ENCODE data around the gene C1orf159. TPM values are rescaled to one million over a fixed set of nuclear protein-coding genes. Genes with fewer than 3 reads are reported as not detected.

Gene C1orf159
- total and polyA plus RNA-seq, 7 donors, result 6.6 to 25.3 (median 8.2) TPM

GRCh38 chr1:1163538-1164070 is 47.7 kb upstream of the C1orf159 start:
- DNase-seq, result no peak
- 16 to 73% methylated on average over 33 of the region's 33 CpGs for WGBS, 2 donors
- intact Hi-C loops (cut with DNase I), result no loop called here
- TF ChIP-seq CTCF (IDR thresholded peaks at IDR 0.05) (no peak), POLR2AphosphoS5 (IDR thresholded peaks at IDR 0.05) (no peak), EP300 (IDR thresholded peaks at IDR 0.05) (no peak), POLR2A (IDR thresholded peaks at IDR 0.05) (no peak)
- Histone ChIP-seq H3K27me3 (peaks cover 7 to 57% (median 54%) of the 10 kb centered on the region in 3 donors), H3K27ac (peak overlapping the region in 1 of 4 donors; percentile 47), H3K9me3 (no peaks in the 10 kb centered on the region), H3K4me1 (peaks cover 0 to 7% (median 4%) of the 10 kb centered on the region in 4 donors), H3K36me3 (no peaks in the 10 kb centered on the region), H3K4me3 (peak overlapping the region in 1 of 4 donors; percentile 18)

- WGBS, 2 donors, result 15 to 65% methylated on average over 73 of the region's 73 CpGs
- peak overlapping the region in 1 of 4 donors; percentile 18 for H3K4me3 ChIP-seq
Observed at GRCh38 chr1:1162597-1163537, 47.0 kb upstream of the C1orf159 start.

GRCh38 chr1:1161683-1162079 is 45.8 kb upstream of the C1orf159 start:
- Histone ChIP-seq H3K4me1 (peaks cover 0 to 18% (median 14%) of the 10 kb centered on the region in 4 donors), H3K27me3 (peaks cover 5 to 38% (median 36%) of the 10 kb centered on the region in 3 donors), H3K4me3 (no peak overlapping the region), H3K36me3 (no peaks in the 10 kb centered on the region), H3K9me3 (no peaks in the 10 kb centered on the region), H3K27ac (no peak overlapping the region)
- DNase-seq, result no peak
- 16 to 56% methylated on average over 17 of the region's 17 CpGs for WGBS, 2 donors
- TF ChIP-seq EP300 (IDR thresholded peaks at IDR 0.05) (no peak), POLR2A (IDR thresholded peaks at IDR 0.05) (no peak), CTCF (IDR thresholded peaks at IDR 0.05) (no peak), POLR2AphosphoS5 (IDR thresholded peaks at IDR 0.05) (no peak)
- intact Hi-C loops (cut with DNase I), result no loop called here

More at GRCh38 chr1:1162597-1163537, 47.0 kb upstream of the C1orf159 start:
- TF ChIP-seq CTCF (IDR thresholded peaks at IDR 0.05) (no peak), POLR2AphosphoS5 (IDR thresholded peaks at IDR 0.05) (peak in 1 of 4 donors; percentile 69), POLR2A (IDR thresholded peaks at IDR 0.05) (peak in 1 of 2 donors; percentile 65)
- no peak for DNase-seq
- H3K27me3 ChIP-seq, result peaks cover 7 to 50% (median 48%) of the 10 kb centered on the region in 3 donors
- H3K27ac ChIP-seq, result peak overlapping the region in 1 of 4 donors; percentile 47
- no peaks in the 10 kb centered on the region for H3K36me3 ChIP-seq
- no peaks in the 10 kb centered on the region for H3K9me3 ChIP-seq
- peaks cover 0 to 14% (median 11%) of the 10 kb centered on the region in 4 donors for H3K4me1 ChIP-seq
- intact Hi-C loops (cut with DNase I), result no loop called here

- Histone ChIP-seq H3K36me3 (no peaks in the 10 kb centered on the region), H3K4me1 (peaks cover 0 to 18% (median 14%) of the 10 kb centered on the region in 4 donors), H3K27me3 (peaks cover 5 to 34% (median 31%) of the 10 kb centered on the region in 3 donors), H3K9me3 (no peaks in the 10 kb centered on the region), H3K4me3 (no peak overlapping the region), H3K27ac (no peak overlapping the region)
- TF ChIP-seq EP300 (IDR thresholded peaks at IDR 0.05) (no peak), POLR2AphosphoS5 (IDR thresholded peaks at IDR 0.05) (no peak), POLR2A (IDR thresholded peaks at IDR 0.05) (no peak), CTCF (IDR thresholded peaks at IDR 0.05) (no peak)
- DNase-seq, result no peak
- WGBS, 2 donors, result 52 to 87% methylated on average over 29 of the region's 29 CpGs
- intact Hi-C loops (cut with DNase I), result no loop called here
Observed at GRCh38 chr1:1161078-1161682, 45.3 kb upstream of the C1orf159 start.

Data from sigmoid colon (tissue), 7 donors.